ENCODE measurements around the gene APBA2.

APBA2 gene

GRCh38 chr15:29127506-29128430 is 242.0 kb downstream of the APBA2 start:
- DNase-seq: no peak

- no peak for DNase-seq
Observed at GRCh38 chr15:29128671-29129070, 242.9 kb downstream of the APBA2 start.

GRCh38 chr15:29129221-29129620 is 243.4 kb downstream of the APBA2 start:
- DNase-seq: no peak

GRCh38 chr15:29129926-29130325 is 244.2 kb downstream of the APBA2 start:
- no peak for DNase-seq

GRCh38 chr15:29130476-29130875 is 244.7 kb downstream of the APBA2 start:
- no peak for DNase-seq

DNA sequence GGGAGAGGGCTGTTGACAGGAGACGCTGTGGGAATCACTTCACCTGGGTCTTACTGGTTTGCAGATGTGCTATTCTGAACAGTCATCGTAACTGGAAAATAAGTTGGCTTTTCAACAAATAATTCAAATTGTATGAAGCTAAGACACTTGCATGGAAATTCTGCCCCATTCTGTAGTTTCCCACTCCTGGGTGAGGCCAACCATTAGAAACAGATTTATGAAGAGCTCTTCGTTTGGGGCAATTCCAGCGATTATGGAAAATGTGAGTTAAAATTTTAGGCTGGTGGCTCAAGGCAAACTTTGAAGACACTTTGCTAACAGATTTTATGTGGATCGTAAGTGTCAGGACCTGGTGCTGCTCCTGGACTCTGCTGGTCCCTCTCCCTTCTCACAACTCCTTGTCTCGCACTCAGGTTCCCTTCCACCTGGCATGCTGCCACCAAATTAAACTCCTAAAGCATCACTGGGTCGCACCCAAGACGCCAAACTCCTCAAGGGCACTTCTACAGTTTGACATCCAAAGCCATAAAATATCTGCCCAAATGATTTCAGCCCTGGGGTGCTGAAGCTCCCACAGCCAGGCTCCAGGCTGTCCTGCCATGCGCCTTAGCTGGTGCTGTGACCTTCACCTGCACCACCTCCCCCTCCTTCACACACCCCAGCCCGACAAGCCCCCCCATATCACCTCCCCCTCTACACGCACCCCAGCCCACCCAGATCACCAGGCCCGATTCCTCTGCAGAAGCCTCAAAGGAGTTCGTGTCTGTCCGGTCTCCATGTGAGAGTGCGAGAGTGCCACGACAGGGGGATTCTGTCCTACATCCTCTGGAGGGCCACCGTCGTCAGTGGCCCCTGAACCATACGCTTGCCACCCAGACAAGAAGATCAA is 245.4 kb downstream of the APBA2 start:
- no peak for DNase-seq

DNA sequence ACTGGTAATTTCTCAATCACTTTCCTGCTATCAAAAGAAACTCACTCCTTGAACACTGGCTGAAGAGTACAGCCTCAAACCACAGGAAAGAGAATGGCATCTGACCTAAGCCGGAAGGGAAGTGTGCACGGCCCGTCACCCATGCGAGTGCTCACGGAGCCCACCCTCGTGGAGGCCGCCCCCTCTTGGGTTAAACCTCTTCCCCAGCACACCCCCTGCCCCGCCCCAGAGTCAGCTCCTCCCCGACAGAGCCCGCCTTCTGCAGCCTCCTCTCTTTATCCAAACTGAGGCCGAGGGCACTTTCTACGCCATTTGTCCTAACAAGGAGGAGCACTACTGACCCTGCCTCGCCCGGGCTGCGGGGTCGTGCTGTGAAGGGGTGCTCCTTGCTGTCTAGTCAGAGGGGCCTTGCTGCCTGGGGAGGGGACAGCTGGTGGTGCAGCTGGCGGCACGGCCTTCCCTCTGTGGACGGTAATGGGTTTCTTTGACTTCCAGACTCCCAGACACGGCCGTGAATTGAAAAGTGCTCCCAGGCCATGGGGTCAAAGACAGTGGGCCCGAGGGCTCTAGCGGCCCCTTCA is 246.2 kb downstream of the APBA2 start:
- no peak for DNase-seq

DNA sequence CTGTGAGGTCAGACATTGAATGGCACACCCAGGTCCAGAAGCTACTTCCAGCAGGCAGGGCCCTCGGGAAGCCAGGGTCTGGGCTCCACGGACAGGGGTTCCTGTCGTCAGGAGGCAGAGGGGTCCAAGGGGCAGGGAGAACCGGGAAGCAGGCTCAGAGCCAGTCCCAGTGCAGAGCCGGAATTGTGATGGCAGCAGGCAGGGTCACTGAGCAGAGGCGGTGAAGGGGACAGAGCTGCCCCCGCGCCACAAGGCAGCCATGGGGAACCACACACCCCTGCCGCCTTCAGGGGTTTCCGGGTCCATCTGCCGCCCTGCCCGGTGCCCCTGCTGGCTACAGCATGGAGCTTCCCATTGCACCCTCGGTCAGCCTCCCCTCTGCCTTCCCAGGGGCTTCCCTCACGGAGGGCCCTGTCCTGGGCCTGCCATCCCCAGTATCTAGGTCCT is 247.0 kb downstream of the APBA2 start:
- DNase-seq: no peak

GRCh38 chr15:29133321-29133720 is 247.5 kb downstream of the APBA2 start:
- DNase-seq: no peak

- no peak for DNase-seq
Observed at GRCh38 chr15:29133791-29134190, 248.0 kb downstream of the APBA2 start.

- DNase-seq: no peak
Observed at GRCh38 chr15:29134239-29134638, 248.5 kb downstream of the APBA2 start.

DNA sequence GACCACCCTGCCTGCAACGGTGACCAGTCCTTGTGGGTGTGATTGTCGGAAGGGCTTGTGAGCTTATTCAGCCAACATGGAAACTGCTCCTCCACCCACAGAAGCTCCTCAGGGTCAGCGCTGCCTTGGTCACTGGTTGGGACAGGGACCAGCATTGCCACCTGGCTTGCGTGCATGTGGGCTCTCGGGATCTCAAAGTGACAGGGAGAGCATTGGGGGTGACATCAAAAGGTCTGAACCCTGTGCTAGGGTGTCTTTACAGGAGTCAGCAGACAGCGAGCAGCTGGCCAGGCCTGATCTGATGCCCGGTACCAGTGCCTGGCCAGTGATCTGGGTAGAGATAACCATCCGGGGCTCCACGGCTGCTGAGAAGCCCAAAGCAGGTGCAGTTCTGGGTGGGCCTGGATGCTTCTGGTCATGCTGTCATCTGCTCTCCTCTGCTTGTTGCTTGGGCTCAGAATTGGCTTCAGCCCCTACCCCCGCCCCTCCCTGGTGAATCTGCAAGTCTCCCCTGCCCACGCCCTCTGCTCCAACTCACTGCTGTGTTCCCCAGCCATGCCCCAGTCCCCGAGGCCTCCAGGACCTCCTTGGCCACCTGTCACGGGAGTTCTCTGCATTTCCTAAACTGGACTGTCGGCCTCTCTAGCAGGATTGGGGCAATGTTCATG is 249.0 kb downstream of the APBA2 start:
- DNase-seq: no peak

DNA sequence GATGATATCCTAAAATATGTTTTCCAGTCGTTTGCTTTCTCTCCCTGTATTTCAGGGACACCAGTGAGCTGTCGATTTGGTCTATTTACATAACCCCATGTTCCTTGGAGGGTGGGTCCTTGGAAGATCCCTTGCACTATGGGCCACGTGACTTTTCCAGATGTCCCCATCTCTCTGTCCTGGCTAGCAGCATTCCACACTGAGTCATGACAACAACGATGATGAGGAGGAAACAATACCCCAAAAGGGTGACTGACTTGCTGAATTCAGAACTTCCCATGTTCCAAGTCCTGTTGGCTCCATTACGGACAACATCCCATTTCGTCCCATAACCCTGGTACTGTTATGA is 249.5 kb downstream of the APBA2 start:
- no peak for DNase-seq

DNA sequence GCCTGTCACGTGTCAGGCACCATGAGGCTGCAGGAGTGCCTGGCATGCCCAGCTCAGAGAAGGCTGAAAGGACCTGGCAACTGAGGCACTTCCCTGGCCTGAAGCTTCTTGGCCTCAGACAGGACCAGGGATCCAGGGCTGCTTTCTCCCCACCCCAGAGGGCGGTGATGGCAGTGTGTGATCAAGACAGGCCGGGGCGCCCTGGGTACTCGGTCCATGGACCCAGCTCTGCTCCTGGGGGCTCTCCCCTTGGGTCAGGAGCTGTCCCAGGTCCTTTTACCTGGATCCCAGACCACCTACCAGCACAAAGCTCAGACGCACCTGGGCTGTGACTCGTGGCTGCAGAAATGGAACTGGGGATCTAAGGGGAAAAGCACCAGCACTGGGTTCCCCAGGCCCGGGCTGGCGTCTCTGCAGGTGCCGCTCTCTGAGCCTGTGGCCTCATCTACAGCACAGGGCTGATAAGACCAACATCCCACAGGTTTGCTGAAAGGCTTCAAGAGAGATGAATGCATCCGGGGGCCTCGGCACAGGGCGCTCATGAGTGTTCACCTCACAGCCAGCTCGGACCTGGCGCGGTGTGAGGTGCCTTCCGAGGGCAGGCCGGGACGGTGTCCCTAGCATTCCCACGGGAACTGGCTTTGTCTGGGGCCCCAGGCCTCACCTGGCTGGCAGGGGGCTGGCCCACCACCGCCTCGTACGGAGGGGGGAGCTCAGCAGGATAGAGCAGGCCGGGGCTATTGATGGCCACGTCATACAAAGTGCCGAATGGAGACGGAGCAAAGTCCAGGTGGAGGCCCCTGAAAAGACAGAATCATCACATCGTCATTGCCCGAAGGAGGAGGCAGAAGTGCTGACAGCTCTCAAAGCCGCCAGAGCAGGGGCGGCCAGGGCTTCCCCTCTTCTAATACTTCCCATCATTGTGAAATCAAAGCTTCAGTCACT is 250.2 kb downstream of the APBA2 start:
- no peak for DNase-seq

- DNase-seq: no peak
Observed at GRCh38 chr15:29138260-29138659, 252.5 kb downstream of the APBA2 start.

DNA sequence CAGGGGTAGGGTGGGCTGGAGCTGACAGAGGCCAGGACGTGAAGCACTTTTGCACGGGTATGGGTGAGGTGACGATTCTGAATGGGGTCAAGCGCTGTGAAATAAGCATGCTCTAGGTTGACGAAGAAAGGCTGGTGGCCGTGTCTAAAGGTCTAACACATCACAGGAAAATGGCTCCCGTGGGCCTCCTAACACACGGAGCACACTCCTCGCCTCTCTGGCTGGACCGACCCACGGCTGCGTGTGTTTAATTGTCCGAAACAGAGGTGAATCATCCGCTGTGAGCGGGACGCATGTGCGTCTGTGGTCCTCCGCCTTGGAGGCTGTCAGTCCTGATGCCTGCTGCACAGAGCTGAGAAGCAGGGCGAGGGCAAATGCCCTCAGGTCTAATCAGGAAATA is 253.3 kb downstream of the APBA2 start:
- DNase-seq: no peak

GRCh38 chr15:29139540-29140459 is 254.0 kb downstream of the APBA2 start:
- no peak for DNase-seq

DNA sequence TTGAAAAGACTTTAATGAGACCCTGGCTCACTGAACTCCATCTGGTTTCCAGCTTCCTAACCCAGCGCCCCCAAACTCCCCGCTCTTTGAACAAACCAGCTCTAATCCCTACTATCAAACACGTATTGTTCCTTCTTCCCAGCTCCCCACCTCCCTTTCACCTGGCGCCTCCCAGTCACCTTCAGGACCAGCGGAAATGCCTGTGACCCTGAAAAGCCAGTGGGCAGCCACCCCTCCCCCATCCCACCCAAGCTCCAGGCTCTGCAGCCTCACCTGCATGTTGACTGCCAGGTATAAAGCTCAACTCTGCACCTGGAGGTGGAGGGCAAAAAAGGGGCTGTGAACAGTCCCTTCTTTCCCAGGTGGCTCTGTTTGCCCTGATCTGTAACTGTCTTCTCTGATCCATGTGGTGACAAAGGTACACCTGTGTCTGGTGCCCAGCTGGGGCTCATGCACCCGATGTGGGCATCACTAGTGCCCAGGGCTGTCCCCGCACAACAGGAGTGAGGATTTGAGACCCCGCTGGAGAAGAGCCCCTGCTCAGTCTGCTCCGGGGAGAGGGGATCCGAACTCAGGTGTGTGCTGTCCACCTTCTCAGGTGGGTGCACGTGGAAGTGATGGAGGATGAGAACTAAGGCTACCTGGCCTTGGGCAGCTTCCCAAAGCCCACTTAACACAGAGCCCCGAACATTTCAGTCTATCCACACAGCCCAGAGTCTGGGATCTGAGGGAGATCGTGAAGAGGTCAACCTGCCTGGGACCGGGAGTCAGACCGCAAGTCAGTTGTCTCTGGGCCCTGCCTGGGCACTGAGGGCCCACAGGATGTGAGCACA is 254.9 kb downstream of the APBA2 start:
- DNase-seq: no peak

GRCh38 chr15:29141308-29142128 is 255.7 kb downstream of the APBA2 start:
- DNase-seq: no peak

All from NCI-H146 (cell line).